Smooth muscle cell of the brain vasculature (primary cell): ENCODE data around the gene ADSS2.
"Not testable (repeated sequence)": the region's sequence is repeated elsewhere in the genome, so short reads cannot be mapped to it uniquely, and the experiment has no call there.

ENCODE experiments used
- DNase-seq: peaks from one replicate; pipeline ENCODE4 v3.0.0-alpha.2; 2012; ENCODE audit warnings: low read depth, low spot score

The ADSS2 gene

DNA sequence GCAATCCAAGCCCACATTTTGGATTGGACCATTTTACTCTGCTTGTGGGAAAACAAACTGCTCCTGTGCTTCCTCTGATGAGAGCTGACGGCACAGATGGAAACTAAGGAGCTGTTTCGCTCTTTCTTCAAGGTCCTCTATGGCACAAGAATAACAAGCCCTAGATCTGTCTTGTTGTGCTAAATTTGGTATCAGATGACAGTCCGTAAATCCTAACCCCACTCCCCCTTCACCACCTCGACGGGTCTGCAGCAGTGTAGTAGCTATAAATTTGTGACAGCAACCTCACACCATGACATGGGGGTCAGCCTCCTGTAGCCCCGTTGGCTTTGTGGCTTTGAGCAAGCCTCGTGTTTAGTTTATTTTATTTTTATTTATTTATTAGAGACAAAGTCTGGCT, 85.9 kb downstream of the ADSS2 start:
- DNase-seq = no peak

GRCh38 chr1:244365262-244365661, 86.4 kb downstream of the ADSS2 start:
- not testable (repeated sequence) for DNase-seq

- no peak for DNase-seq
Observed at GRCh38 chr1:244362476-244362875, 89.2 kb downstream of the ADSS2 start.

DNA sequence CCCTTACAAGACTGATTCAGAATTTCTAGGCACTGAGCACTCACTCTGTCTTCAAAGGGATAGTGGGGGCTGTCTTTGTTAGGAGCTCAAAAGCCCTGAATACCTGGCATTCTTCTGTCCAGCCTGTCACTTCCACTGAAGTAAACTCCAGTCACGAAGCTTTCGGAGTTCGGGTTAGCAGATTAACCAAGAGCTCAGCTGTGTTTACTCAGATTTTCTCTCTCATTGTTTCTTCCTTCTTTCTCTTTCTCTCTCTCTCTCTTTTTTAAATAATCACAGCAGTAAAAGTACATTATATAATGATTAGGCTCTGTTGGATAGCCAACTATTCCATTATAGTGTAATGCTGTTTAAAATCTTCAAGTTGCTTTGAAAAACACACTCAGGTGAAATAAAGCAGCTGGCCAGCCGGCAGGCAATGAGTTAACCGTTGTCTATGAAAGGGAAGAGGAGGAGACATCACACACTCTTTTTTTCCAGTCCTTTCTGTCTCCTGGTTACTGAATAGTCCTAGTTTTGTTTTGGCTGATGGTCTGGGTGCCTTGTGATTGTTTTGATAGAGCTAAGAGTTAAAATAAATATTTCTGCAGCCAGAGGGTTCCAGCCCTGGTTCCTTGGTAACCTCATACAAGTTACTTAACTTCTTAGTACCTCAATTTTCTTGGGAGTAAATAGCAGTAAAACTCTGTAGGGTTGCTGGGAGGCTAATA, 89.8 kb downstream of the ADSS2 start:
- DNase-seq = peak; percentile 77
